Measurements from ENCODE around the gene TAB2.

TAB2 gene, protein sequence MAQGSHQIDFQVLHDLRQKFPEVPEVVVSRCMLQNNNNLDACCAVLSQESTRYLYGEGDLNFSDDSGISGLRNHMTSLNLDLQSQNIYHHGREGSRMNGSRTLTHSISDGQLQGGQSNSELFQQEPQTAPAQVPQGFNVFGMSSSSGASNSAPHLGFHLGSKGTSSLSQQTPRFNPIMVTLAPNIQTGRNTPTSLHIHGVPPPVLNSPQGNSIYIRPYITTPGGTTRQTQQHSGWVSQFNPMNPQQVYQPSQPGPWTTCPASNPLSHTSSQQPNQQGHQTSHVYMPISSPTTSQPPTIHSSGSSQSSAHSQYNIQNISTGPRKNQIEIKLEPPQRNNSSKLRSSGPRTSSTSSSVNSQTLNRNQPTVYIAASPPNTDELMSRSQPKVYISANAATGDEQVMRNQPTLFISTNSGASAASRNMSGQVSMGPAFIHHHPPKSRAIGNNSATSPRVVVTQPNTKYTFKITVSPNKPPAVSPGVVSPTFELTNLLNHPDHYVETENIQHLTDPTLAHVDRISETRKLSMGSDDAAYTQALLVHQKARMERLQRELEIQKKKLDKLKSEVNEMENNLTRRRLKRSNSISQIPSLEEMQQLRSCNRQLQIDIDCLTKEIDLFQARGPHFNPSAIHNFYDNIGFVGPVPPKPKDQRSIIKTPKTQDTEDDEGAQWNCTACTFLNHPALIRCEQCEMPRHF

GRCh38 chr6:149317644-149318571, at the start of gene TAB2:
TSS of gene TAB2 (plus strand) at chr6:149317712. CDS start at chr6:149369998, 52,286 bp downstream.
- DNase-seq = peak; percentile 68

- no peak for DNase-seq
Measured at GRCh38 chr6:149268146-149268545, 49.4 kb upstream of the TAB2 start.

- DNase-seq = no peak
Measured at GRCh38 chr6:149268768-149269167, 48.7 kb upstream of the TAB2 start.

- no peak for DNase-seq
Measured at GRCh38 chr6:149270616-149271015, 46.9 kb upstream of the TAB2 start.

DNA sequence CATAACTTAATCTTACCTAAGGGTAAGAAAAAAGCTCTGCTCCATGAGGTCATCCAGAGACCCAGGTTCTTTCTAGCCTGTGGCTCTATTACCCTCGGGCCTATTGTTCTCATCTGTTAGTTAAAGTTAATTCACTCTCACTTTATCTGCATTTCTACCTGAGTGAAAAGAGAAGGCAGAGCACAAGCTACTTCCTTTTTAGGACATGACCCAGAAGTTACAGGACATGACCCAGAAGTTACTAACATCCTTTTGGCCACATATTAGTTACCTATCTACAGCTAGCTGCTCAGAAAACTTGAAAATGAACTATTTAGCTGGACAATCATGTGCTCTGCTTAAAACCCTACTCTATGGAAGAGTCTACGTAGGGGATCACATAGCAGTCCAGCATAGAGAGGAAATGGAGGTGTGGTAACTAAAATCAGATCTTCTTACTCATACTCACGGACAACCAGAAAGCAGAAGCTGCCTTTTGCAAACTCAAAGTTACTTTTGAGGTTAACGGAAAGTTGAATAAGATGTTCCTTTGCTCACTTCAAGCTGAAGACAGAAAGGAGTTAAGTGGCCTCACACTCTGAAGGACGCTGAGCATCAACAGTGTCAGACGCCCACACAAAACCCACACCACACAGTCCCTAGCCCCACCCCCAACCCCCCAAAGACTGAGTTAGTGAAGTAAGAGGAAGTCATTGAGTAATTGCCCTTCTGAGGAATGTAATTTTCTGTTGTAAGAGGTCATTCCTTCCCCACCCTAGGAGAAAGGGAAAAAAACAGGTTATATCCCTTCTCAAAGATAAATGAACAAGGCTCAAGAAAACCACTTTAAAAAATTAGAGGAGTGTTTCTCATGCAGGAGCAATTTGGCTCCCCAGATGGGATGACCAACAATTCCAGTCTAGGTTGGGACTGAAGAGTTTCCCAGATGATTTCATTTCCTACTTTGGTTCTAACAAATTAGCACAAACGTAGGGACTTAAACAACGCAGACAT, 45.9 kb upstream of the TAB2 start:
- DNase-seq = no peak

- no peak for DNase-seq
Measured at GRCh38 chr6:149273318-149273717, 44.2 kb upstream of the TAB2 start.

GRCh38 chr6:149275621-149276020, 41.9 kb upstream of the TAB2 start:
- no peak for DNase-seq

DNA sequence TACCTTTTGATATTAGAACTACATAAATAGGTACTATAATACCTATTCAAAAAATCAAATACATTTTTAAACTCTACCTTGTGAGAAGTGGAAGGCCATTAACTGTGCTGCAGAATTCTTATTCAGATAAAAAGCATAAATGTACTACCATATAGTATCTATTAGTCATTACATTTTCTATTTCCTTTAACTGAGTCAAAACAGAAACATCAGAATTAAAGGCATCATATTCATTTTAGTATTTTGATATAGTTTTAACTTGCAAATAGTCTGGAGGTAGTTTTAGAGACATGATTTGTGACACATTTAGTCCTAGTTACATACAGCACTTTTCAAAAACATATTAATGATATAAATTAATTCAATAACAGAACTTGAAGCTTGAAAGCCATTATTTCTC, 39.9 kb upstream of the TAB2 start:
- DNase-seq = no peak

DNA sequence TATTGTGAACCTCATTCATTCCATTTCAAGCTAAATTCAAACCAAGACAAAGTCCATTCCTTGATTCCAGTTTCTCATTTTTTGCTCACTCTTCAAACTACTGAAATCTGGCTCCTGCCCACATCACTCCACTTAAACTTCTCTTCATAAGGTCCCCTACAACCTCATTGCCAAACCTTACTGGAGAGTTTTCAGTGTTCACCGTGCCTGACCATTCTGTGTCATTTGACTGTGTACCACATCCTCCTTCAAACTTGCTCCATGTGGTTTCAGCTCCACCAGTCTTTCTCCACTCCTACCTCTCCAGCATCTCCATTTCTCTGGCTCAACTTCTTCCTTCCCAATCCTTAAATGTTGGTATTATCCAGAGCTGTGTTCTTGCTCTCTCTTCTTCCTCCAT, 38.5 kb upstream of the TAB2 start:
- no peak for DNase-seq

DNA sequence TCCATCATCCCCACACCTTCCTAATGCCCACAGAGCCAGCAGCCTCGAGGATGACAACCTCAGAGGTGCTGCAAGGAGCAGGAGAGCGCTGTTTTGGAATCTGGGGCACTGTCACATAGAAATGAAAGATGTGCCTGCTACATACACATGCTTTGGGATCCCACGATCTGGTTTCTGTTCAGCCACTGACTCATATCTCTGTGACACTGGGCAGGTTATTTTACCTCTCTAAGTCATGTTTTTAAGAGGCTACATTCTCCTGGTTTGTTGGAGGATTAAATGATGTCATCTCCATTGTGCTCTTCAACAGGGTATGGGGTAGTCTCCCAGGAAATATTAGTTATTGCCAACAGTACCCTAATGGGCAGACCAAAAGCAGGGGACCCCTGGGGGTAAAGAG, 32.6 kb upstream of the TAB2 start:
- DNase-seq = no peak

GRCh38 chr6:149285626-149286025, 31.9 kb upstream of the TAB2 start:
- DNase-seq = no peak

DNA sequence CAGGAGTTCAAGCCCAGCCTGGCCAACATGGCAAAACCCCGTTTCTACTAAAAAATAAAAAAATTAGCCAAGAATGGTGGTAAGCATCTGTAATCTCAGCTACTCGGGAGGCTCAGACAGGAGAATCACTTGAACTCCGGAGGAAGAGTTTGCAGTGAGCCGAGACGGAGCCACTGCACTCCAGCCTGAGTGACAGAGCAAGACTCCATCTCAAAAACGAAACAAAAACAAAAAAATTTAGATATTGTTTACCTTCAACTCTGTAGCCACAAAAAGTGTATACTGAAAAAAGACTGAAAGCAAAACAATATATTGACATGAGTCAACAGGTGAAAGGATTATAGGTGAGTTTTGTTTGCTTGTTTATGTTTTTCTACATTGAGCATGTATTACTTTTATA, 30.6 kb upstream of the TAB2 start:
- DNase-seq = no peak

- no peak for DNase-seq
Measured at GRCh38 chr6:149289192-149289781, 28.2 kb upstream of the TAB2 start.

DNA sequence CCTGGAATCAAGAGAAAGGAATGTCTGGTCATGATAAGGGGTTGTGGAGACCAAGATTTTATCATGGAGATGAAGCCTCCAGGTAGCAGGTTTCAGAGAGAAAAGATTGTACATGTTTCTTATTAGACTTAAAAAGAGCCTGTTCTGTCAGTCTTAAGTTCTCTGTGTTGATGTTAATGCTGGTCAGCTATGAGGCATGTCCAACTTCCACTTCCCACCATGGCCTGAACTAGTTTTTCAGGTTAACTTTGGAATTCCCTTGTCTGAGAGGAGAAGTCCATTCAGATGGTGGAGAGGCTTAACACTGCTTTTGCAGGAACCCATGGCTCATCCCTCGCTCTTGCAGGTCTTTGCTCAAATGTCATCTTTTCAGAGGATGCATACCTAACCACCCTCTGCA, 27.5 kb upstream of the TAB2 start:
- no peak for DNase-seq

- no peak for DNase-seq
Measured at GRCh38 chr6:149293244-149293643, 24.3 kb upstream of the TAB2 start.

GRCh38 chr6:149300563-149300962, 16.9 kb upstream of the TAB2 start:
- DNase-seq = no peak

DNA sequence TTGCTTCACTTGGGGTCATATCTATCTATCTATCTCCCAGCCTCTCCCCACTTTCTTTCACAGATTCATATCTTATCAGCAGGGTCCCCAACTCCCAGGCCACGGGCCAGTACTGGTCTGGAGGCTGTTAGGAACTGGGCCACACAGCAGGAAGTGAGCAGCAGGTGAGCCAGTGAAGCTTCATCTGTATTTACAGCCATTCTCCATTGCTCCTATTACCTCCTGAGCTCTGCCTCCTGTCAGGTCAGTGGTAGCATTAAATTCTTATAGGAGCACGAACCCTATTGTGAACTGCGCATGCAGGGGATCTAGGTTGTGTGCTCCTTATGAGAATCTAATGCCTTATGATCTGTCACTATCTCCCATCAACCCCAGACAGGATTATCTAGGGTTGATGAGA, 14.8 kb upstream of the TAB2 start:
- no peak for DNase-seq

- DNase-seq = no peak
Measured at GRCh38 chr6:149303468-149303867, 14.0 kb upstream of the TAB2 start.

DNA sequence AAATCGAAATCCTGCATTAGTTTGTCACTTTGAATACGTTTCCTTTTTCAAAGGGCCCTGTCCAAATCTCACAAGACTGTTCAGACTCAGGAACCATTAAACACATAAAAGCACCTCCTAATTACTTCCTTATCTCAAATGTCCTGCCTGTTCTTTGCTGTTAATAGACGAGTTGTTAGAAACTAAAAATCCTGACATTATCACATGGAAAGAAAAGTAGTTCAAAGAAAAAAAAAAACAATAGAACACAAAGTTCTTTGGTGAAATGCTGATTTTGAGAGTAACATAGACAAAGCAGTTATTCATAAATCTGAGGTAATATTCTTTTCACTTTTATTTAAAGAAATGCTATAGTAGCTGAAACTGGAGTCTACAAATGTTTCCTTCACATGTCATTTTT, 12.1 kb upstream of the TAB2 start:
- DNase-seq = no peak

DNA sequence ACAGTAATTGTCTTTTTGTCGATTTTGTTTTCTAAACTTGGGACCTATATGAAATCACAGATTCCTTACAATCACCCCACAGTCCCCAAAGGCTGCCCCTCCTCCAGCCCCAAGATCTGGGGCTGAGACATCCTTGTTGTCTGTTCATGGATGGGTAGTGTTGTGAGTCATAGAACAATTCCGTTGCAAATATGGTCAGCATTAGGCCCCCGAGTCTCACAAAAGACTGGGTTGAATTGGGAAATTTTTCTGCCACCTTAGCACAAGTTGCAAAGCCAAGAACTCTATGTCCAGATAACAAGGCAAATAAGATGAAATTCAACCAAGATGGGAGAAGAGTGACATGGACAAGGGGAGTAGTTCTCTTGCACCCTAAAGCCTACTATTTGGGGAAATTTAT, 10.5 kb upstream of the TAB2 start:
- no peak for DNase-seq

DNA sequence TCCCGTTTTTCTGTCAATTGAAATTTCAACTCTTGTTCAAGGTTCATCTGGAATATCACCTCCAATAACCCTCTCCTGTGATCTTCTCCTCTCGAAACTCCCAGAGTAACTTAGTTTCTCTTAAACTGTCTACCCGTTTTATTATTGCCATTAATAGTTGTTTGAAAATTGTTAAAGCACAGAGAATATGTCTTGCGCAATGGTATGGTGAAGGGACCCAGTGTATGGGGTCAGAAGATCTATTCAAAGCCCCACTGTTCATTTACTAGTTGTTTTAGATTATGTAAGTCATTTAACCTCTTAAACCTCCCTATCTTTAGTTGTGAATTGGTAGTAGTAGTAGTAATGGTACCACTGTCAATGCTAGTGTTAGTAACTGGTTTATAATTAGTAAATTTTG, 6.2 kb upstream of the TAB2 start:
- no peak for DNase-seq

GRCh38 chr6:149311766-149312165, 5.7 kb upstream of the TAB2 start:
- DNase-seq = no peak

All from retina (tissue), 1 donor.